Measurements from ENCODE around the gene GGCT. TPM values are rescaled to one million over a fixed set of nuclear protein-coding genes. Genes with fewer than 3 reads are reported as not detected.
A peak's percentile ranks its signal among the peaks of the same experiment; 100 is the strongest.

The GGCT gene
- total RNA-seq, 6 donors from 2014 or later: 12.6 to 26.2 (median 22.2) TPM

DNA sequence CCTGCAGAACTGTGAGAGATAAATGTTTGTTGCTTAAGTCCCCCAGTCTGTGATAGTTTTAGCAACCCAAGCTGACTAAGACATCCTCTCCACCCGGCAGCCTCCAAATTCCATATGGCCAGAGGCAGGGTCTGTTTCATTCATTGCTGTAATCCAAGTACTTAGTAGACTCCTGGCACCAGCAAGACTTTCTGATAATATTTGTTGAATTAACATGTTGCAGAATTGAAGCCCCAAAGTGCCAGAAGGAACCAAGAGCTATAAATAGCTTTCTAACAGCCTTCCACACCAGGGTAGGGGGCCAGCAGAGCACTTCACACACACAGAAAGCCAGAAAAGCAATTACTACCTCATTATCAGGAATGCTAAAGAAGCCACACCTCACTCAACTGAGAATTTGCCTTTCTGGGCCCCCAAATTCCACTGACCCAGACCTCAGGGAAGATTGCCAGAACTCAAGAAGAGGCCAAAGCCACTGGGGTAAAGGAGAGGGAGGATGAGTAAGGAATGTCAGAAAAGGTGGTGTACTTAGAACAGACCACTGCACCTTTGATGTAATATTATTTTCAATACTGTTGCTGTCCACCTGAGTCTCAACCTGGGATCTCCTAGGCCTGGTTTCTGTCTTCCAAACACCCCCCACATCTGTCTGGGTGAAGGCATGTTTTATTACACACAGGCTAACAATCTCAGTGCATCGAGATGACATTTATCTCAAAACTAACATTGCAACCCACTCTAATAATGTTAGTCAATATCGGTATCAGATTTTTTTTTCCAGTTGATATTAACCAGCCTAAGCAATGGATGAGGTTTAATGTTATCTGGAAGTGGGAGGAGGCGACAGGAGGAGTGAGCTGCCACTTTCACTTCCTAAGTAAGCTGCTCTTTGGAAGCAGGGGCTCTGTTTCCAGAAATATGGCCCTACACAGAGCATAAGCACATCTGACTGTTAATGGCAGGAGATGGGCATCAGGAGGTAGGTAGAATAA lies 31.5 kb downstream of the GGCT start:
- 47 to 50% methylated on average over 3 to 4 of the region's 4 CpGs for WGBS, 2 donors
- H3K36me3 ChIP-seq: no peaks in the 10 kb centered on the region
- no peaks in the 10 kb centered on the region for H3K9me3 ChIP-seq
- no peak for DNase-seq
- H3K4me3 ChIP-seq: no peak overlapping the region
- no peaks in the 10 kb centered on the region for H3K27me3 ChIP-seq
- H3K27ac ChIP-seq: peak overlapping the region; percentile 72 to 94 (median 84)
- no peak for TF ChIP-seq EP300 (IDR thresholded peaks at IDR 0.05)
- no peak for TF ChIP-seq POLR2AphosphoS5 (IDR thresholded peaks at IDR 0.05)
- no peak for TF ChIP-seq POLR2A (IDR thresholded peaks at IDR 0.05)
- TF ChIP-seq, protein P1, sequence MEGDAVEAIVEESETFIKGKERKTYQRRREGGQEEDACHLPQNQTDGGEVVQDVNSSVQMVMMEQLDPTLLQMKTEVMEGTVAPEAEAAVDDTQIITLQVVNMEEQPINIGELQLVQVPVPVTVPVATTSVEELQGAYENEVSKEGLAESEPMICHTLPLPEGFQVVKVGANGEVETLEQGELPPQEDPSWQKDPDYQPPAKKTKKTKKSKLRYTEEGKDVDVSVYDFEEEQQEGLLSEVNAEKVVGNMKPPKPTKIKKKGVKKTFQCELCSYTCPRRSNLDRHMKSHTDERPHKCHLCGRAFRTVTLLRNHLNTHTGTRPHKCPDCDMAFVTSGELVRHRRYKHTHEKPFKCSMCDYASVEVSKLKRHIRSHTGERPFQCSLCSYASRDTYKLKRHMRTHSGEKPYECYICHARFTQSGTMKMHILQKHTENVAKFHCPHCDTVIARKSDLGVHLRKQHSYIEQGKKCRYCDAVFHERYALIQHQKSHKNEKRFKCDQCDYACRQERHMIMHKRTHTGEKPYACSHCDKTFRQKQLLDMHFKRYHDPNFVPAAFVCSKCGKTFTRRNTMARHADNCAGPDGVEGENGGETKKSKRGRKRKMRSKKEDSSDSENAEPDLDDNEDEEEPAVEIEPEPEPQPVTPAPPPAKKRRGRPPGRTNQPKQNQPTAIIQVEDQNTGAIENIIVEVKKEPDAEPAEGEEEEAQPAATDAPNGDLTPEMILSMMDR (IDR thresholded peaks at IDR 0.05): no peak
- ATAC-seq (ENCODE audit: low FRiP score in 2 of 2): no peak
- H3K4me1 ChIP-seq: peaks cover 92 to 100% (median 97%) of the 10 kb centered on the region in 4 donors

DNA sequence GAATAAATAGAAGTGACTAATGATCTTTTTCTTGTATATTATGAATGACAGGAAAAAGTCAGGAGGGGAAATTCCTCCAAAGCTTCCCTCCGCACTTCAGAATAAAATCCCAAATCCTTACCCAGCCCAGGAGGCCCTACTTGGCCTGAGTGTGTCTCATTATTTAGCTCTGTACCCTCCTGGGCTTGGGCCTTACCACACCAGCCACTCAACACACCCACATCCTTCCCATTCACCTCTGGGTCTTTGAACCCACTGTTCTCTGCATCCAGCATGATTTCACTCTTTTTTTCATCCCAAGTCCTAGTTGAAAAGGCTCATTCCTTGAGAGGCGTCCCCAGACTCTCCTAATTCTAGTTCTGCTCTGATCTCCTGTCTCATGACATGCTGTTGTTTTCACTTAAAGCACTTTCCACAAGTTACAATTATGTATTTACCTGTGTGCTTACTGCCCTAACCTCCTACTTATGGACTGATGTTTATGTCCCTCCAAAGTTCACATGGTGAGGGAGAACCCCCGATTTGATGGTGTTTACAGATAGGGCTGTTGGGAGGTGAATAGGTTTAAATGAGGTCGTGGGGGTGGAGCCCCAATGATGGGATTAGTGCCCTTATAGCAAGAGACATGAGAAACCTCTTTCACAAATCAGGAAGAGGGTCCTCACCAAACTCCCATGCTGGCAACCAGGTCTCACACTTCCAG lies 32.4 kb downstream of the GGCT start:
- no peak overlapping the region for H3K4me3 ChIP-seq
- DNase-seq: no peak
- no peak for ATAC-seq (ENCODE audit: low FRiP score in 2 of 2)
- WGBS, 2 donors: 51 to 67% methylated on average over 4 of the region's 4 CpGs
- H3K9me3 ChIP-seq: no peaks in the 10 kb centered on the region
- no peaks in the 10 kb centered on the region for H3K36me3 ChIP-seq
- H3K27ac ChIP-seq: peak overlapping the region; percentile 72 to 94 (median 84)
- H3K27me3 ChIP-seq: no peaks in the 10 kb centered on the region
- no peak for TF ChIP-seq EP300 (IDR thresholded peaks at IDR 0.05)
- peaks cover 94 to 100% (median 95%) of the 10 kb centered on the region in 4 donors for H3K4me1 ChIP-seq

DNA sequence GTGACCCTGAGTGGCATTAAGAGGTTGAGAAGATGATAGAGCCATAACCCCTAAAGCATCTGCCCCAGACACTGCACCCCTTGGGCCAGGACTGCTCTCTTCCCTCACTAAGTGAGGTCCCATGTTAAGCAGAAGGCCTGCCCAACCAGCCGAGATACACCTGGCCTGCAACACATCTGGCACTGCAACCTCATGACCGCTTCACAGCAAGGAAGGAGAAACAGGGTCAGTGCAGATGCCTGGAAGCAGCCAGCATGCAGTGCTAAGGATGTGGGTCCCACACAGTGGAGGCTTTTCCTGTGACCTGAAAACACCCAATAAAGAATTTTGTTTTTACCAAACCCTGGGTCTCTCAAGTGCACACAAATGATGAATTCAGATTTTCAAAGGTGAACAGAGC lies 33.4 kb downstream of the GGCT start:
- peak overlapping the region; percentile 72 to 94 (median 84) for H3K27ac ChIP-seq
- DNase-seq: peak in 1 of 2 donors; percentile 53
- H3K9me3 ChIP-seq: no peaks in the 10 kb centered on the region
- 34 to 67% methylated on average over 1 to 2 of the region's 2 CpGs for WGBS, 2 donors
- ATAC-seq (ENCODE audit: low FRiP score in 2 of 2): peak in 1 of 2 donors; percentile 6
- no peak overlapping the region for H3K4me3 ChIP-seq
- no peaks in the 10 kb centered on the region for H3K36me3 ChIP-seq
- H3K4me1 ChIP-seq: peaks cover 92 to 98% (median 95%) of the 10 kb centered on the region in 4 donors
- H3K27me3 ChIP-seq: no peaks in the 10 kb centered on the region
- no peak for TF ChIP-seq POLR2AphosphoS5 (IDR thresholded peaks at IDR 0.05)
- no peak for TF ChIP-seq POLR2A (IDR thresholded peaks at IDR 0.05)
- no peak for TF ChIP-seq EP300 (IDR thresholded peaks at IDR 0.05)
- TF ChIP-seq, protein P1 (IDR thresholded peaks at IDR 0.05): no peak

DNA sequence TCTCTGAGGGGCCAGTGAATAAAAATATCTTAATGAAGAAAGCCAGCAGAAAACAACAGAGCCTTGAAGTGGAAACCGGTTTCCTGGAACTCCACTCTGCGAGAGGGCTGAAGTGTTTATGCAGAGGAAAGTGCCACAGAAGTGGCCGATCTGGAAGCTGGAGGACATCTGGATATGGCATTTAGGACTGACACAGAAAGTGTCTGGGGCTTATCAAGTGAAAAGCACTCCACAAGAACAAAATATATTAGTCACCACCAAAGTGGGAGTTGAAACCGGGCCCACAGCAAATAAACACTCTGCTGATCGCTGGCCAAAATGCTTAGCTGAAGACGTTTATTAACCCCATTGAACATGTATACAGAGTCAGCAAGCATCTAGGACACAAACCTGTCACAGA lies 33.9 kb downstream of the GGCT start:
- H3K9me3 ChIP-seq: no peaks in the 10 kb centered on the region
- no peak overlapping the region for H3K4me3 ChIP-seq
- DNase-seq (peak in 1 of 2 donors; percentile 80), ATAC-seq (ENCODE audit: low FRiP score in 2 of 2) (peak; percentile 60 to 81)
- 15 to 26% methylated on average over 6 of the region's 6 CpGs for WGBS, 2 donors
- peak overlapping the region; percentile 83 to 94 (median 84) for H3K27ac ChIP-seq
- no peaks in the 10 kb centered on the region for H3K27me3 ChIP-seq
- peak; percentile 82 to 97 (median 84) for TF ChIP-seq EP300 (IDR thresholded peaks at IDR 0.05)
- peak; percentile 83 to 84 for TF ChIP-seq POLR2AphosphoS5 (IDR thresholded peaks at IDR 0.05)
- TF ChIP-seq, protein P1 (IDR thresholded peaks at IDR 0.05): no peak
- no peaks in the 10 kb centered on the region for H3K36me3 ChIP-seq
- peaks cover 92 to 98% (median 95%) of the 10 kb centered on the region in 4 donors for H3K4me1 ChIP-seq

DNA sequence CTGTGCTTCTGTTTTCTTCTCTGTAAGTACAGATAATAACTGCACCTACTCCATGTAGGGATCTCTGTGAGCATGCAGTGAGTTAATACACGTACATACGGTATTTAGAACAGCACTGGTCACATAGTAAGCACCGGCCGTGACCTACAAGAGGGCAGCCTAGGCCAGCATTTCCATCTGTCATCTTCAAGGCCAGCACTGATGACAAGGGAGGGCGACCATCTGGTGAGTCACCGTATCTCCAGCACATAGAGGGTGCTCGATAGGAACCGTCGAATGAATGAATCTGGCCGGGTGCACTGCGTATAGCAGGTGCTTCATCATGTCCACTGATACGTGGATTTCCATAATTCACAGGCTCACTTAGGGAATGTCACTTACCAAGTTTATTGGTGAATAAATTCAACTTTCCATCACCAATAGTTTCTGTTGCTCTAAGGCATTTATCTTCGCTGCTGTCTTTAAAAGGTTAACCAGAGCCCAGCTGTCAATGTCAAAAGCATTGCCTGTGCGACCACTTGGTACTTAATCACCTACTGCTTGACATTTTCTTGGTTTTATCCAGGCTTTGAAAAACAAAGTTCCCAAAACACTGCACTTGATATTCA lies 34.4 kb downstream of the GGCT start:
- TF ChIP-seq EP300 (IDR thresholded peaks at IDR 0.05) (no peak), POLR2A (IDR thresholded peaks at IDR 0.05) (no peak), POLR2AphosphoS5 (IDR thresholded peaks at IDR 0.05) (peak in 1 of 2 donors; percentile 75)
- TF ChIP-seq, protein P1 (IDR thresholded peaks at IDR 0.05): no peak
- Histone ChIP-seq H3K36me3 (no peaks in the 10 kb centered on the region), H3K27me3 (no peaks in the 10 kb centered on the region), H3K4me1 (peaks cover 90 to 98% (median 94%) of the 10 kb centered on the region in 4 donors), H3K4me3 (no peak overlapping the region), H3K27ac (peak overlapping the region; percentile 83 to 94 (median 84)), H3K9me3 (no peaks in the 10 kb centered on the region)
- ATAC-seq (ENCODE audit: low FRiP score in 2 of 2): peak; percentile 49 to 54
- peak in 1 of 2 donors; percentile 72 for DNase-seq
- WGBS, 2 donors: 37% methylated on average over 12 to 14 of the region's 14 CpGs

All from upper lobe of left lung (tissue), 6 donors.